HL-60 (cell line): ENCODE data around the gene ARSJ.

Experiments
- DNase-seq, 2 experiments: peaks; one replicate each; pipeline ENCODE4 v3.0.0-alpha.2; 2010 to 2020; ENCODE audit warnings: low read depth in 1 of 2, low spot score in 1 of 2
- H3K27ac ChIP-seq: fragments of 250-450 bp; sonication (Bioruptor Pico); replicated peaks from 2 replicates; pipeline ENCODE4 v1.5.1; 2020; ENCODE audit warnings: mild to moderate bottlenecking, moderate library complexity
- H3K27me3 ChIP-seq: fragments of 250-450 bp; sonication (Bioruptor Pico); 2 replicates; pipeline ENCODE4 v1.5.1; 2021; ENCODE audit warnings: mild to moderate bottlenecking, moderate library complexity; ENCODE audit not compliant: insufficient read depth, poor library complexity, severe bottlenecking
- H3K4me3 ChIP-seq: replicated peaks from 2 replicates; pipeline ENCODE4 v1.5.1; 2011; ENCODE audit warnings: mild to moderate bottlenecking, control low read depth, low read length; ENCODE audit not compliant: insufficient read depth
- CTCF ChIP-seq: IDR thresholded peaks from one replicate; pipeline ENCODE4 v1.5.1; 2011; ENCODE audit warnings: low read length, control low read depth, inconsistent platforms; ENCODE audit not compliant: insufficient read depth
- GABPA ChIP-seq: IDR thresholded peaks from 2 replicates; pipeline ENCODE4 v1.6.1; 2012; ENCODE audit warnings: low read depth
- POLR2AphosphoS5 ChIP-seq: IDR thresholded peaks from 2 replicates; pipeline ENCODE4 v1.6.1; 2012; ENCODE audit warnings: low read depth
- REST ChIP-seq: IDR thresholded peaks from 2 replicates; pipeline ENCODE4 v1.6.1; 2012; ENCODE audit warnings: low read depth; ENCODE audit not compliant: insufficient replicate concordance
- SPI1 ChIP-seq: IDR thresholded peaks from 2 replicates; pipeline ENCODE4 v1.6.1; 2012; ENCODE audit warnings: low read depth, mild to moderate bottlenecking, borderline replicate concordance

ARSJ gene

GRCh38 chr4:113959539-113959937, 19.9 kb downstream of the ARSJ start:
- no peak for TF ChIP-seq CTCF
- Histone ChIP-seq H3K4me3 (no peak overlapping the region), H3K27ac (no peak overlapping the region), H3K27me3 (no peaks in the 10 kb centered on the region)
- DNase-seq = no peak

GRCh38 chr4:113958766-113959538, 20.5 kb downstream of the ARSJ start:
- TF ChIP-seq CTCF (no peak), REST (no peak), POLR2AphosphoS5 (no peak), GABPA (no peak), SPI1 (no peak)
- no peak overlapping the region for H3K4me3 ChIP-seq
- H3K27me3 ChIP-seq = no peaks in the 10 kb centered on the region
- H3K27ac ChIP-seq = no peak overlapping the region
- DNase-seq = no peak

GRCh38 chr4:113957956-113958355, 21.5 kb downstream of the ARSJ start:
- H3K4me3 ChIP-seq = no peak overlapping the region
- H3K27ac ChIP-seq = no peak overlapping the region
- no peak for TF ChIP-seq POLR2AphosphoS5
- TF ChIP-seq REST = no peak
- TF ChIP-seq SPI1 = no peak
- no peaks in the 10 kb centered on the region for H3K27me3 ChIP-seq
- no peak for DNase-seq

- Histone ChIP-seq H3K4me3 (no peak overlapping the region), H3K27me3 (no peaks in the 10 kb centered on the region), H3K27ac (no peak overlapping the region)
- no peak for DNase-seq
- TF ChIP-seq GABPA (no peak), SPI1 (no peak), CTCF (no peak), REST (no peak)
Measured at GRCh38 chr4:113955948-113956347, 23.5 kb downstream of the ARSJ start.
